ENCODE results near the gene L3MBTL4. TPM values are rescaled to one million over a fixed set of nuclear protein-coding genes. Genes with fewer than 3 reads are reported as not detected.

Gene L3MBTL4
- total RNA-seq, 2 donors from 2014 or later: 4.6 to 7.2 TPM

DNA sequence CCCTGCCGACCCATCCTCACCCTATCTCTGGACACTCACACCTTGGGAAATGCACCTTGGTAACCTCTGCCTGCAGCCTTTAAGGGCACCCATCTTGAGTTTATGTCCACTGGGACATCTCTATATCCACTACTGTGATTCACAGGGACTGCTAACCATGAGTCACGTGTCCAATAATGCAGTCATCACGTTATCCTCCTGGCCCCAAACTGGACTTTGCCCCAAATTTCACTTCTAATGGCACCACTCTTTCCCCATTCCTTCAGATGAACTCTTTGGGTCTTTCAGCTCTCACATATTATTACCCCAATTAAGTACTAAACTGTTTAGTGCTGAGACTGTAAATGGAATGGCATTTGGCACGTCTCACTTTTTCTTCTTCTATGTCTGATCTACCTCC lies 448.2 kb downstream of the L3MBTL4 start:
- H3K27me3 Mint-ChIP-seq (ENCODE audit: insufficient read depth): no peaks in the 10 kb centered on the region
- no peaks in the 10 kb centered on the region for H3K27me3 ChIP-seq (ENCODE audit: control insufficient read depth, insufficient read depth, low read length, poor library complexity, severe bottlenecking)
- no peak overlapping the region for H3K9ac ChIP-seq (ENCODE audit: extremely low read depth, low read length, poor library complexity, severe bottlenecking)
- no peak overlapping the region for H3K27ac Mint-ChIP-seq
- H3K9me3 Mint-ChIP-seq: no peaks in the 10 kb centered on the region
- WGBS, 2 experiments (ENCODE audit: insufficient coverage in 1 of 2, insufficient read length in 1 of 2): 97 to 100% methylated on average over 4 of the region's 4 CpGs
- DNase-seq: no peak
- H3K36me3 Mint-ChIP-seq (ENCODE audit: low read depth): no peaks in the 10 kb centered on the region
- peaks cover 7% of the 10 kb centered on the region for H3K4me1 ChIP-seq (ENCODE audit: control insufficient read depth, insufficient read depth, low read length)
- no peak overlapping the region for H3K4me3 ChIP-seq (ENCODE audit: low read length)
- TF ChIP-seq, protein P1, sequence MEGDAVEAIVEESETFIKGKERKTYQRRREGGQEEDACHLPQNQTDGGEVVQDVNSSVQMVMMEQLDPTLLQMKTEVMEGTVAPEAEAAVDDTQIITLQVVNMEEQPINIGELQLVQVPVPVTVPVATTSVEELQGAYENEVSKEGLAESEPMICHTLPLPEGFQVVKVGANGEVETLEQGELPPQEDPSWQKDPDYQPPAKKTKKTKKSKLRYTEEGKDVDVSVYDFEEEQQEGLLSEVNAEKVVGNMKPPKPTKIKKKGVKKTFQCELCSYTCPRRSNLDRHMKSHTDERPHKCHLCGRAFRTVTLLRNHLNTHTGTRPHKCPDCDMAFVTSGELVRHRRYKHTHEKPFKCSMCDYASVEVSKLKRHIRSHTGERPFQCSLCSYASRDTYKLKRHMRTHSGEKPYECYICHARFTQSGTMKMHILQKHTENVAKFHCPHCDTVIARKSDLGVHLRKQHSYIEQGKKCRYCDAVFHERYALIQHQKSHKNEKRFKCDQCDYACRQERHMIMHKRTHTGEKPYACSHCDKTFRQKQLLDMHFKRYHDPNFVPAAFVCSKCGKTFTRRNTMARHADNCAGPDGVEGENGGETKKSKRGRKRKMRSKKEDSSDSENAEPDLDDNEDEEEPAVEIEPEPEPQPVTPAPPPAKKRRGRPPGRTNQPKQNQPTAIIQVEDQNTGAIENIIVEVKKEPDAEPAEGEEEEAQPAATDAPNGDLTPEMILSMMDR (conservative IDR thresholded peaks at IDR 0.05): no peak
- H3K4me1 Mint-ChIP-seq: peaks cover 32% of the 10 kb centered on the region
- H3K9me3 ChIP-seq (ENCODE audit: control insufficient read depth, low read length): no peaks in the 10 kb centered on the region
- H3K27ac ChIP-seq (ENCODE audit: low read depth, low read length): no peak overlapping the region
- no peaks in the 10 kb centered on the region for H3K36me3 ChIP-seq (ENCODE audit: control insufficient read depth, insufficient read depth, low read length)
- no peak overlapping the region for H3K4me3 Mint-ChIP-seq

DNA sequence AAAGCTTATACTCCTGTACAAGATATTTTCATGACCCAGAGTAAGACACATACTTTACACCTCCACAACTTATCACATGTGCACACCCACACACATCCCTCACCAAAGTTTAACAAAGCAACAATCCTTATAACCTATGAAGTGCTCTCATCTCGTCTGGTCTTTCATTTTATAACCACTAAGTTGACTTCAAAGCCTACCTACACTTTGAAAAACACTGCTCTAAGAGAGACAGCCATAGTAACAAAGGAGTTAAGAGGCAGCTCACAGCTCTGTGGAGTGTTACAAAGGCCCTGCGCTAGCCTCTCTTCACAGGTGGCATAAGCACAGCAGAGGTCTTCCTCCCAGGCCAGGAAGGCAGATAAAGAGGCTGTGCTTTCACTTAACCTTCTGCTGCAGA lies 449.7 kb downstream of the L3MBTL4 start:
- Mint-ChIP-seq H3K27ac (no peak overlapping the region), H3K27me3 (ENCODE audit: insufficient read depth) (no peaks in the 10 kb centered on the region), H3K36me3 (ENCODE audit: low read depth) (no peaks in the 10 kb centered on the region), H3K4me3 (no peak overlapping the region), H3K9me3 (no peaks in the 10 kb centered on the region), H3K4me1 (peaks cover 24% of the 10 kb centered on the region)
- no peak for DNase-seq
- no peak overlapping the region for H3K27ac ChIP-seq (ENCODE audit: low read depth, low read length)
- no peak overlapping the region for H3K4me3 ChIP-seq (ENCODE audit: low read length)
- WGBS, 2 experiments (ENCODE audit: insufficient coverage in 1 of 2, insufficient read length in 1 of 2): 18 to 39% methylated on average over 2 of the region's 2 CpGs
- no peaks in the 10 kb centered on the region for H3K27me3 ChIP-seq (ENCODE audit: control insufficient read depth, insufficient read depth, low read length, poor library complexity, severe bottlenecking)
- H3K9me3 ChIP-seq (ENCODE audit: control insufficient read depth, low read length): no peaks in the 10 kb centered on the region
- no peaks in the 10 kb centered on the region for H3K36me3 ChIP-seq (ENCODE audit: control insufficient read depth, insufficient read depth, low read length)
- TF ChIP-seq, protein P1 (conservative IDR thresholded peaks at IDR 0.05): no peak
- H3K4me1 ChIP-seq (ENCODE audit: control insufficient read depth, insufficient read depth, low read length): peaks cover 3% of the 10 kb centered on the region
- no peak overlapping the region for H3K9ac ChIP-seq (ENCODE audit: extremely low read depth, low read length, poor library complexity, severe bottlenecking)

- H3K36me3 ChIP-seq (ENCODE audit: control insufficient read depth, insufficient read depth, low read length): no peaks in the 10 kb centered on the region
- H3K9ac ChIP-seq (ENCODE audit: extremely low read depth, low read length, poor library complexity, severe bottlenecking): no peak overlapping the region
- H3K4me1 ChIP-seq (ENCODE audit: control insufficient read depth, insufficient read depth, low read length): no peaks in the 10 kb centered on the region
- no peak overlapping the region for H3K27ac Mint-ChIP-seq
- H3K4me1 Mint-ChIP-seq: peaks cover 20% of the 10 kb centered on the region
- TF ChIP-seq, protein P1 (conservative IDR thresholded peaks at IDR 0.05): no peak
- H3K27me3 ChIP-seq (ENCODE audit: control insufficient read depth, insufficient read depth, low read length, poor library complexity, severe bottlenecking): no peaks in the 10 kb centered on the region
- WGBS, 2 experiments (ENCODE audit: insufficient coverage in 1 of 2, insufficient read length in 1 of 2): 83% methylated on average over 5 of the region's 5 CpGs; no CpG with 5 or more reads in 1 of the 2 experiments
- no peaks in the 10 kb centered on the region for H3K9me3 ChIP-seq (ENCODE audit: control insufficient read depth, low read length)
- no peak overlapping the region for H3K4me3 Mint-ChIP-seq
- DNase-seq: no peak
- H3K27me3 Mint-ChIP-seq (ENCODE audit: insufficient read depth): no peaks in the 10 kb centered on the region
- H3K36me3 Mint-ChIP-seq (ENCODE audit: low read depth): no peaks in the 10 kb centered on the region
- no peaks in the 10 kb centered on the region for H3K9me3 Mint-ChIP-seq
- no peak overlapping the region for H3K27ac ChIP-seq (ENCODE audit: low read depth, low read length)
- H3K4me3 ChIP-seq (ENCODE audit: low read length): no peak overlapping the region
These were observed 450.1 kb downstream of the L3MBTL4 start for GRCh38 chr18:5964596-5964995.
